Lower leg skin (tissue), 4 donors: ENCODE measurements around the gene UNC5C. TPM values are rescaled to one million over a fixed set of nuclear protein-coding genes. Genes with fewer than 3 reads are reported as not detected.

ENCODE experiments used
- DNase-seq, 2 donors: peaks; one replicate each; pipeline ENCODE4 v3.0.0-alpha.2; 2019; ENCODE audit warnings: low spot score in 2 of 2
- H3K4me3 ChIP-seq: fragments of 200-600 bp; sonication (generic); 2 replicates; pipeline ENCODE4 v1.5.1; 2017; ENCODE audit warnings: mild to moderate bottlenecking, low read depth; ENCODE audit not compliant: poor library complexity, severe bottlenecking
- CTCF ChIP-seq, 3 donors: fragments of 450-650 bp; IDR thresholded peaks; one replicate each; pipeline ENCODE4 v1.5.1; 2016; ENCODE audit warnings: antibody characterized with exemption in 3 of 3, mild to moderate bottlenecking in 3 of 3, moderate library complexity in 2 of 3
- POLR2A ChIP-seq, 2 donors: fragments of 450-650 bp; IDR thresholded peaks; one replicate each; pipeline ENCODE4 v1.6.1; 2016 to 2017; ENCODE audit warnings: antibody characterized with exemption in 2 of 2, mild to moderate bottlenecking in 1 of 2, moderate library complexity in 1 of 2
- WGBS, 2 donors: methylation state at CpG; one replicate each; pipeline ENCODE4 v1.1.5; 2018; 5-methylcytosine and 5-hydroxymethylcytosine counted together
- intact Hi-C: fragments of 100-400 bp; cut with DNase I; formaldehyde crosslinking; loops from one replicate; pipeline ENCODE4 v1.15.0; 2023; ENCODE audit warnings: low total_unique reads
- total RNA-seq, 4 donors: library from RNA; depleted of rRNA; stranded (reverse); fragments of >200 nt; gene quantifications; one replicate each; pipeline ENCODE4 v1.1.0, GENCODE V29; 2016

Gene UNC5C
- total RNA-seq, 4 donors from 2014 or later: 0.34 to 1.8 (median 1.2) TPM

GRCh38 chr4:95250544-95251137, 298.1 kb downstream of the UNC5C start:
- intact Hi-C loops: no loop called here
- 56 to 57% methylated on average over 7 of the region's 7 CpGs for whole genome bisulfite sequencing, 2 donors
- no peak for TF ChIP-seq CTCF (IDR thresholded peaks at IDR 0.05)
- TF ChIP-seq POLR2A (IDR thresholded peaks at IDR 0.05): no peak
- no peak overlapping the region for H3K4me3 ChIP-seq
- no peak for DNase-seq

- DNase-seq: no peak
- whole genome bisulfite sequencing, 2 donors: 78 to 91% methylated on average over 3 of the region's 3 CpGs
- TF ChIP-seq POLR2A (IDR thresholded peaks at IDR 0.05): no peak
- no peak for TF ChIP-seq CTCF (IDR thresholded peaks at IDR 0.05)
- intact Hi-C loops: no loop called here
- no peak overlapping the region for H3K4me3 ChIP-seq
Observed at GRCh38 chr4:95249426-95250021, 299.2 kb downstream of the UNC5C start.

GRCh38 chr4:95248720-95249425, 299.9 kb downstream of the UNC5C start:
- H3K4me3 ChIP-seq: no peak overlapping the region
- TF ChIP-seq CTCF (IDR thresholded peaks at IDR 0.05) (no peak), POLR2A (IDR thresholded peaks at IDR 0.05) (no peak)
- WGBS, 2 donors: 67 to 77% methylated on average over 1 of the region's 1 CpG
- intact Hi-C loops: no loop called here
- no peak for DNase-seq

GRCh38 chr4:95243892-95244291, 304.9 kb downstream of the UNC5C start:
- TF ChIP-seq POLR2A (IDR thresholded peaks at IDR 0.05) (no peak), CTCF (IDR thresholded peaks at IDR 0.05) (no peak)
- DNase-seq: no peak
- WGBS, 2 donors: 81 to 85% methylated on average over 1 of the region's 1 CpG
- no peak overlapping the region for H3K4me3 ChIP-seq
- intact Hi-C loops: no loop called here

- no peak for DNase-seq
- H3K4me3 ChIP-seq: no peak overlapping the region
- no peak for TF ChIP-seq POLR2A (IDR thresholded peaks at IDR 0.05)
- no peak for TF ChIP-seq CTCF (IDR thresholded peaks at IDR 0.05)
- intact Hi-C loops: no loop called here
Observed at GRCh38 chr4:95238554-95238953, 310.2 kb downstream of the UNC5C start.
